GM12873 (cell line): ENCODE results near the gene KHNYN.

Experiments
- TF ChIP-seq, protein P1 (sequence below): IDR thresholded peaks from 2 replicates; pipeline ENCODE4 v1.5.1; 2012; ENCODE audit warnings: low read depth, mild to moderate bottlenecking, moderate library complexity, low read length, control low read depth; ENCODE audit not compliant: insufficient read depth; ENCODE audit errors: missing control alignments

The KHNYN gene

DNA sequence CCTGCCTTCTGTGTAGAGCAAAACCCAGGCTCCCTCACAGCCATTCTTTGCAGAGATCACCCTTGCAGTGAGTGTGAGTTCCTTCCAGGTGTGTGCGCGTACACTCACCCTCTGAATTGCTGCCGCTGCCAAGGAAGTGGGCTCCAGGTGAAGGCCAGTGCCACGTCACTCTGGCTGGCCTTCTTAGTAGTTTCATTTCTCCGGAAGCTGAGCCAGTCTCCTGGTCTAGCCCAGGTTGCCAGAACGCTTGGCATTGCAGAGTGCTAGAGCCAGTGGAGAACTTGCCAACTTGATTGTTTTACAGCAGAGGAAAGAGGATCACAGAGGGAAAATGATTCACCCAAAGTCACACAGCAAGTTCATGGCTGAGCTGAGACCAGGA lies 11.3 kb upstream of the KHNYN start:
- TF ChIP-seq, protein P1, sequence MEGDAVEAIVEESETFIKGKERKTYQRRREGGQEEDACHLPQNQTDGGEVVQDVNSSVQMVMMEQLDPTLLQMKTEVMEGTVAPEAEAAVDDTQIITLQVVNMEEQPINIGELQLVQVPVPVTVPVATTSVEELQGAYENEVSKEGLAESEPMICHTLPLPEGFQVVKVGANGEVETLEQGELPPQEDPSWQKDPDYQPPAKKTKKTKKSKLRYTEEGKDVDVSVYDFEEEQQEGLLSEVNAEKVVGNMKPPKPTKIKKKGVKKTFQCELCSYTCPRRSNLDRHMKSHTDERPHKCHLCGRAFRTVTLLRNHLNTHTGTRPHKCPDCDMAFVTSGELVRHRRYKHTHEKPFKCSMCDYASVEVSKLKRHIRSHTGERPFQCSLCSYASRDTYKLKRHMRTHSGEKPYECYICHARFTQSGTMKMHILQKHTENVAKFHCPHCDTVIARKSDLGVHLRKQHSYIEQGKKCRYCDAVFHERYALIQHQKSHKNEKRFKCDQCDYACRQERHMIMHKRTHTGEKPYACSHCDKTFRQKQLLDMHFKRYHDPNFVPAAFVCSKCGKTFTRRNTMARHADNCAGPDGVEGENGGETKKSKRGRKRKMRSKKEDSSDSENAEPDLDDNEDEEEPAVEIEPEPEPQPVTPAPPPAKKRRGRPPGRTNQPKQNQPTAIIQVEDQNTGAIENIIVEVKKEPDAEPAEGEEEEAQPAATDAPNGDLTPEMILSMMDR, result no peak

DNA sequence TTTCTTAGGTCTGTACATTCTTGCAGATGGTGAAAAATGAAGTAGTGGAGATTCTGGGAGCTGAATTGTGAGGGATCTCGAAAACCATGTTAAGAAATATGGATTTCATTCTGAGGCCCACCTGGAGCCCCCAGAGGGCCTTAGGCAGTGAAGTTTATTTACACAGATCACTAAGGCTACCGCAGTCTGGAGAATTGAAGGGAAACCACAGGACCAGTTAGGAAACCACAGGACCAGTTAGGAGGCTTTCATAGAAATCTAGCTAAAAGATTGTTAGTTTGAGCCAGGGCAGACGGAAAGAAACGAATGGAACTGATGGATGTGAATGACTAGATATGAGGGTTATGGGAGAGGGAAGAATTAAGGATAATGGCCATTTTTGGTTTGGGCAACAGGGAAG lies 7.5 kb upstream of the KHNYN start:
- TF ChIP-seq, protein P1, result no peak

DNA sequence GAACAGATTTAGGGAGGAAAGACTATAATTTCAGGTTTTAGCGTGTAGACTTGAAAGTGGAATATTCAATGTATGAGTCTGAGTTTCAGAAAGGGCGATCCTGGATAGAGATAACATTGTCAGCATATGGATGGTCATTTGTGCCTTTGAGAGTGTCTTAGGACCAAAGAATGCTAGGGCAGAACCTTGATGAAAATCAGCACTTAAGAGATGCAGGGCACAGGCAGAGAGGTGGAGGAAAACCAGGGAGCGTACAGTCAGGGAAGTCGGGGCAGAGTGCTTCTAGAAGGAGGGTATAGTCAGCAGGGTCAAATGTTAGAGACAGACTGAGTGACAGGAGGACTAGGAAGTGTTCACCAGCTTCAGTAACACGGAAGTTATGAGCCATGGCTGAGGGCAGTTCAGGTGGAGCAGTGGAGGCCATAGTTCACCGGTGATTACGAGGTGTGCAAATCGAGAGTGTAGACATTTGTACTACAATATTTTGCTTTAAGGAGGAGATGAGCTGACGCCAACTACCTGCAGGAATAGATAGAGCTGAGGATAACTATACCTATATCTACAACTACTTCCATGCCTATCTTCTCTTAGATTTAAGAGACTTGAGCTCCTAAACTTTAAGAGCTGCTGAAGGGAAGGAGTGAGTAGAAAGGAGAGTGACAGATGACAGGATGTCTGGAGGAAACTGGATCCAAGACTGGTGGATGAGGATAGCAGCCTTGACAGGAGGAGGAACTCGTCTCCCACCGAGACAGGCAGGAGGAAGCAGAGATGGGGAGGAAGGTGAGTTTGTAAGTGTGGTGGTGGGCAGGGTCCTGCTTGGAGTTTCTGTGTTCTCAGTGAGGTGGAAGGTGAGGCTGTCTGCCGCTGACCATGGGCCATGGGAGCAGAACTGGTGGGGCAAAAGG lies 6.8 kb upstream of the KHNYN start:
- TF ChIP-seq, protein P1, result no peak

DNA sequence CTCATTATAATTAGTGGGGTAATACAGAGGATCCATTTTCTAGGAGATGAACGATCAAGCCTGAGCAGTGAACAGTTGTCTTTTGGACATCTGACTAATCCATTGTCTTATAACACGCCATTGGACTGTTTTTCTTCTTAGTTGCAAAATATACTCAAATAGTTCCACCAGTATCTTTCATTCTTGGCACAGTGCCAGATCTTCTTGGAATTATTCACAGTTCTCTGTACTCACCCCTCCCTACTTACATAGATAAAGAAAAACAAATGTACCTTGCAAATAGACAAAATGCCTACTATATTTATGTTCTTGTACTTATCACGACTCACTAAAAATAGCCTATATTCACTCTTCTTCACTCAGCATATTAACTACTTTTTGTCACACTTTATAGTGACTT lies 4.0 kb upstream of the KHNYN start:
- TF ChIP-seq, protein P1, result no peak

DNA sequence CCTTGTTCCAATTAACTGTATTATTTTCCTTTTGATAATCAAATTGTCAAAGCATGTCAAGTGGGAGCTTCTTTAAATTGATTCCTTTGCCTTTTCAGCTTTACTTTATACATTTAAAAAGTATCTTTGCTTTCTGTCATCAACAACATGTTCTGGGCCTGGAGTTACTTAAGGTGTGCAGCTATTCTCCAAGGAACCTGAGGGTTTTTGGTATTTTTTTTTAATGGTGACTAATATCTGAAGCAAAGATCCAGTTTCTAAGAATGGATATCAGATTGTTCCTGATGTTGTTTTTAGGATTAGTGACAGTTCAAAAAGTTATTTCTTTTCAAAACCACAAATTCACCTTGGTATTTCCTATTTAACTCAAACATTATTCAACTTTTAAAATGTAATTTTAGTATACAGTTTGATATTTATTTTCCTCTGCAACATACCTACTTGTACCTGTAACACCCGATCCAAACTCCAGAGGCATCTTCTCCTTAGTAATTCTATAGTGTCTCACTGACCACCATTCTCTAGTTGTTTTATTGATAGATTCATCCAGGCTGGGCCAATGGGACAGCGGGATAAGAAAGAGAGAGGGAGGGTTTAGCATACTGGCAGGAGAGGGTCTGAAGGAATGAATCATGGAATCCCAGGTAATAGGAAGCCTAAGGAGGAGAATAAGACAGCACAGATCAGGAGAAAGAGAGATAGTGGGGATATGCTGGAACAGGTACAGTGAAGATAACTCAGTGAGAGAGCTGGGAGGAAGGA lies 3.4 kb upstream of the KHNYN start:
- TF ChIP-seq, protein P1, result no peak

DNA sequence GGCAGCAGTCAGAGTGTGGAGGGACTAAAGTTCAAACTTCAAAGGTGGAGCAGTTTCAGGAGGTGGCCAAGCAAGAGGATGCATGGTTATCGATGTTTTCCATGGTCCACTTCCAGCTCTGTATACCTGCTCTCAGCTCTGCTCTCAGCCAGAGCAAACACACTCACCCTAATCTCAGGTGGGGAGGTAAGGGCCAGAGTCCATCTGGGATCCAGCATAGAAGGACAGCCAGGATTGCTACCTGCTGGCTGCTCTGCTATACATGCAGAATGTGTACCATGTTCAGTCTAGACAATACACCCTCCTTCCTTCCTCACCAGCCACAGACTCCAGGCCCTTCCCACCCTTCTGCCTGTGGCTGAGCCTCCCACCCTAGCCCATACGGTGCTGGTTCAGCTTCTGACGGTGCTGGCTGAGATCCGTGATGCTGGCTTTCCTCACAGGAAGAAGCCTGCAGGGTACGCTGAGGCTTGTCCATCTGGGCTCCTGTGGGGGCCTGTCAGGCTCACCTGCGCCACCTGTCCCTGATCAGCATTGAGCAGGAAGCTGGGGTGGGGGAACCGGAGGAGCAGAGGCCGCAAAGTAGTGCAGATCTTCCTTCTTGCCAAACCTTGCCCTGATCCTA lies 2.7 kb upstream of the KHNYN start:
- TF ChIP-seq, protein P1, result no peak
